ENCODE measurements around the gene FBXO7.

DNA sequence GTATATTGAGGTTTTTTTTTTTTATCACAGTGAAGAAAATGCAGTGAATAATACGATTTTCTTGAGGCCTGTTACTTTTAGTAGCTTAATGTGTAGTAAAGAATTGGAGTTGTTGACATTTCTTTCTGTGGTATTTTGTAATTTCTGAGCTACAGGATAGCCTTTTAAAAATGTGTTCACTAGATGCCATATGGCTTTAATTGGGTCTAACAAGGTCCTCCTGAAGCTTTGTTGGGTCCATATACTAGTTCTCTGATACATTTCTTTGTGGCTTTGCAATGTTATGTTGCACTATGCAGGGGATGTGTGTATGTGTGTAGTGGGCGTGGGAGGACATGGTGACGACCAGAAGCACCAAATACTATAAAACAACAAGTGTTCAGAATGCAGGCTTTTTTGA, 25.1 kb downstream of the FBXO7 start:
- TF ChIP-seq CTCF (IDR thresholded peaks at IDR 0.05) (no peak), POLR2A (IDR thresholded peaks at IDR 0.05) (no peak)

Data from heart left ventricle (tissue), 13 donors.